Fibroblast of lung (primary cell): ENCODE results near the gene NOP9. TPM values are rescaled to one million over a fixed set of nuclear protein-coding genes. Genes with fewer than 3 reads are reported as not detected.
A peak's percentile ranks its signal among the peaks of the same experiment; 100 is the strongest.

Source experiments
- DNase-seq, 2 donors: peaks; one replicate each; pipeline versions ENCODE4 v3.0.0 to v3.0.0-alpha.2; 2010; ENCODE audit warnings: low read depth in 2 of 2
- H2AFZ ChIP-seq: 2 replicates; pipeline ENCODE4 v1.5.1; 2012; ENCODE audit warnings: low read length, control low read depth, inconsistent platforms
- H3K27ac ChIP-seq: 2 replicates; pipeline ENCODE4 v1.5.1; 2011; ENCODE audit warnings: low read length, control low read depth; ENCODE audit not compliant: insufficient read depth
- H3K27me3 ChIP-seq: 2 replicates; pipeline ENCODE4 v1.5.1; 2011; ENCODE audit warnings: mild to moderate bottlenecking, low read length; ENCODE audit not compliant: control insufficient read depth, insufficient read depth
- H3K36me3 ChIP-seq: 2 replicates; pipeline ENCODE4 v1.5.1; 2011; ENCODE audit warnings: low read length; ENCODE audit not compliant: control insufficient read depth, insufficient read depth
- H3K4me1 ChIP-seq: 2 replicates; pipeline ENCODE4 v1.5.1; 2011; ENCODE audit warnings: low read length; ENCODE audit not compliant: control insufficient read depth, insufficient read depth; ENCODE audit errors: extremely low read depth
- H3K4me2 ChIP-seq: 2 replicates; pipeline ENCODE4 v1.5.1; 2011; ENCODE audit warnings: low read length, control low read depth; ENCODE audit not compliant: insufficient read depth; ENCODE audit errors: extremely low read depth
- H3K4me3 ChIP-seq, 4 experiments: fragments of 200-600 bp in 1 of 4; sonication (generic) in 1 of 4; replicated peaks in 1 of 4; 2 replicates each; pipeline ENCODE4 v1.5.1; 2011 to 2016; ENCODE audit warnings: low read length in 4 of 4, low read depth in 3 of 4, mild to moderate bottlenecking in 3 of 4, control low read depth in 2 of 4, inconsistent platforms in 1 of 4, mixed read lengths in 1 of 4; ENCODE audit not compliant: insufficient read depth in 1 of 4; ENCODE audit errors: control extremely low read depth in 1 of 4
- H3K79me2 ChIP-seq: 2 replicates; pipeline ENCODE4 v1.5.1; 2012; ENCODE audit warnings: mild to moderate bottlenecking, low read length, inconsistent platforms; ENCODE audit not compliant: control insufficient read depth, insufficient read depth
- H3K9ac ChIP-seq: 2 replicates; pipeline ENCODE4 v1.5.1; 2011; ENCODE audit warnings: mild to moderate bottlenecking, low read length, control low read depth; ENCODE audit not compliant: insufficient read depth
- H3K9me3 ChIP-seq: 2 replicates; pipeline ENCODE4 v1.5.1; 2012; ENCODE audit warnings: low read depth, low read length; ENCODE audit not compliant: control insufficient read depth, insufficient read depth
- H4K20me1 ChIP-seq: 2 replicates; pipeline ENCODE4 v1.5.1; 2011; ENCODE audit warnings: low read length; ENCODE audit not compliant: control insufficient read depth, insufficient read depth; ENCODE audit errors: extremely low read depth
- EZH2 ChIP-seq: IDR thresholded peaks from 2 replicates; pipeline ENCODE4 v1.5.1; 2012; ENCODE audit warnings: low read length, control low read depth, mild to moderate bottlenecking; ENCODE audit errors: missing control alignments
- polyA minus RNA-seq: library from RNA; depleted of rRNA, polyadenylated mRNA; stranded (reverse); fragments of >200 nt; gene quantifications from 2 replicates; pipeline ENCODE4 v1.2.3, GENCODE V29; 2011; ENCODE audit warnings: low replicate concordance
- polyA plus RNA-seq, 2 donors: library from polyadenylated mRNA; depleted of rRNA in 1 of 2; stranded (reverse) in 1 of 2; unstranded in 1 of 2; fragments of >200 nt; gene quantifications; 2 replicates each; pipeline ENCODE4 v1.2.1, GENCODE V29; 2011 to 2012; ENCODE audit warnings: missing spikeins in 1 of 2
- total RNA-seq: library from RNA; depleted of rRNA; stranded (reverse); fragments of >200 nt; gene quantifications from 2 replicates; pipeline ENCODE4 v1.2.1, GENCODE V29; 2014
- TF ChIP-seq, protein P1 (sequence below), 2 donors: IDR thresholded peaks in 1 of 2; conservative IDR thresholded peaks in 1 of 2; 1 replicate in 1 of 2; 2 replicates in 1 of 2; pipeline ENCODE4 v1.5.1; 2011 to 2012; ENCODE audit warnings: low read length in 2 of 2, control low read depth in 1 of 2, inconsistent platforms in 1 of 2, low read depth in 1 of 2, mild to moderate bottlenecking in 1 of 2

NOP9 gene
- 16.2 and 16.7 TPM in 2 replicates for total RNA-seq
- polyA plus RNA-seq: 8.0 and 13.5 TPM in 2 replicates
- polyA plus RNA-seq (2012): 12.3 and 17.9 TPM in 2 replicates
- polyA minus RNA-seq: 38.0 and 69.5 TPM in 2 replicates

GRCh38 chr14:24299255-24300191 is at the start of gene NOP9, which contains the start of gene DHRS1:
Gene NOP9, plus strand, starts transcription at chr14:24299850. Its CDS starts 105 bp downstream, at chr14:24299955.
Gene DHRS1, minus strand, starts transcription at chr14:24299780. Its CDS starts 674 bp downstream, at chr14:24299106.
- peaks cover 11% of the 10 kb centered on the region for H3K79me2 ChIP-seq
- H3K4me1 ChIP-seq: peaks cover 10% of the 10 kb centered on the region
- H3K4me2 ChIP-seq: peak within 1 kb of the TSS; percentile 99
- DNase-seq: peak; percentile 84 to 87
- no peaks in the 10 kb centered on the region for H3K9me3 ChIP-seq
- TF ChIP-seq EZH2: no peak
- TF ChIP-seq, protein P1, sequence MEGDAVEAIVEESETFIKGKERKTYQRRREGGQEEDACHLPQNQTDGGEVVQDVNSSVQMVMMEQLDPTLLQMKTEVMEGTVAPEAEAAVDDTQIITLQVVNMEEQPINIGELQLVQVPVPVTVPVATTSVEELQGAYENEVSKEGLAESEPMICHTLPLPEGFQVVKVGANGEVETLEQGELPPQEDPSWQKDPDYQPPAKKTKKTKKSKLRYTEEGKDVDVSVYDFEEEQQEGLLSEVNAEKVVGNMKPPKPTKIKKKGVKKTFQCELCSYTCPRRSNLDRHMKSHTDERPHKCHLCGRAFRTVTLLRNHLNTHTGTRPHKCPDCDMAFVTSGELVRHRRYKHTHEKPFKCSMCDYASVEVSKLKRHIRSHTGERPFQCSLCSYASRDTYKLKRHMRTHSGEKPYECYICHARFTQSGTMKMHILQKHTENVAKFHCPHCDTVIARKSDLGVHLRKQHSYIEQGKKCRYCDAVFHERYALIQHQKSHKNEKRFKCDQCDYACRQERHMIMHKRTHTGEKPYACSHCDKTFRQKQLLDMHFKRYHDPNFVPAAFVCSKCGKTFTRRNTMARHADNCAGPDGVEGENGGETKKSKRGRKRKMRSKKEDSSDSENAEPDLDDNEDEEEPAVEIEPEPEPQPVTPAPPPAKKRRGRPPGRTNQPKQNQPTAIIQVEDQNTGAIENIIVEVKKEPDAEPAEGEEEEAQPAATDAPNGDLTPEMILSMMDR (conservative IDR thresholded peaks at IDR 0.05 in 1 of 2, IDR thresholded peaks at IDR 0.05 in 1 of 2; ENCODE audit: low read depth in 1 of 2, low read length in 2 of 2): no peak
- H2AFZ ChIP-seq: peak within 1 kb of the TSS; percentile 98
- peaks cover 25% of the 10 kb centered on the region for H3K36me3 ChIP-seq
- peak within 1 kb of the TSS; percentile 95 to 99 (median 96) for H3K4me3 ChIP-seq
- no peaks in the 10 kb centered on the region for H4K20me1 ChIP-seq
- no peaks in the 10 kb centered on the region for H3K27me3 ChIP-seq
- peak within 1 kb of the TSS; percentile 89 for H3K9ac ChIP-seq
- peak within 1 kb of the TSS; percentile 88 for H3K27ac ChIP-seq

DNA sequence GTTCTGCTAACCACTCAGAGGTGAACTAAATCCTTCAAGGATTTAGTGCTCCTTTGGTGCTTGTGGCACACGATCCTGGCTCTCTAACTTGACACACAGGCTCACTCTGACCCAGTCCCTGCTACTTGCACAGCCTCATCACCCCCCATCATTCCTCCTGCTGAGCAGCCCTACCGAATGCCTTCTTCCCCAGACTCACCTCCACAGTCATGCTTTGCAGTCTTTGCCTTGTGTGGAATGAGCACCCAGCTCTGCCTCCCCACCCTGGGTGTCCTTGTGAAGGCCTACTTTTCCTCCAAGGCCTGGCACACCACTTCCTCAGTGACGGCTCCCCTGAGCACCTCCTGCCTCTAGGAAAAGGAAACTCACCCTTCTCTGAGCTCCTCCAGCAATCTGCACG is 49.3 kb upstream of the NOP9 start:
- Histone ChIP-seq H3K4me2 (no peak overlapping the region), H3K27ac (no peak overlapping the region), H3K4me1 (peaks cover 2% of the 10 kb centered on the region), H3K36me3 (no peaks in the 10 kb centered on the region), H2AFZ (no peak overlapping the region), H3K4me3 (no peak overlapping the region), H3K27me3 (no peaks in the 10 kb centered on the region), H3K9me3 (no peaks in the 10 kb centered on the region), H3K9ac (no peak overlapping the region), H3K79me2 (no peaks in the 10 kb centered on the region), H4K20me1 (no peaks in the 10 kb centered on the region)
- no peak for DNase-seq
- TF ChIP-seq, protein P1 (conservative IDR thresholded peaks at IDR 0.05 in 1 of 2, IDR thresholded peaks at IDR 0.05 in 1 of 2; ENCODE audit: low read depth in 1 of 2, low read length in 2 of 2): no peak

DNA sequence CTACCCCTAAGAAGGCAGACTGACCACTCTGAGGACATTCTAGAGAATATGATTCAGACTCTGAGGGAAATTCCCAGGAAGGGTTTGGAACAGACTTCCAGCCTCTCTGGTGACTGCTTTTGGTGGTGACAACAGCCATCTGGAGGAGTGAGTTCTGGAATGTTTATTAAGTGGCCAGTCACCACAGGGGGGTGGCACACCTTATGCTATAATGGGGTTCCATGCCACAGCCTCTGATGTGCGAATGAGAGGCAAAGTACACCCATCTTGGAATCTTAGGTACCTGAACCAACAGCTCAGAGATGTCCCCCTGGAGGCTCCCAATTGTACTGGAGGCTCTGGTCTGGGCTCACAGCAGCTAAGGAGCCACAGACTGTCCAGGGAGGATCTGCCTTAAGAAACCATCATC is 47.8 kb upstream of the NOP9 start:
- H3K27ac ChIP-seq: no peak overlapping the region
- H3K36me3 ChIP-seq: no peaks in the 10 kb centered on the region
- no peak overlapping the region for H3K4me3 ChIP-seq
- H3K4me1 ChIP-seq: peaks cover 2% of the 10 kb centered on the region
- no peaks in the 10 kb centered on the region for H3K9me3 ChIP-seq
- no peak overlapping the region for H2AFZ ChIP-seq
- no peaks in the 10 kb centered on the region for H3K79me2 ChIP-seq
- no peaks in the 10 kb centered on the region for H4K20me1 ChIP-seq
- no peak overlapping the region for H3K9ac ChIP-seq
- TF ChIP-seq EZH2: no peak
- TF ChIP-seq, protein P1 (conservative IDR thresholded peaks at IDR 0.05 in 1 of 2, IDR thresholded peaks at IDR 0.05 in 1 of 2; ENCODE audit: low read depth in 1 of 2, low read length in 2 of 2): no peak
- peak in 1 of 2 donors; percentile 65 for DNase-seq
- no peak overlapping the region for H3K4me2 ChIP-seq
- no peaks in the 10 kb centered on the region for H3K27me3 ChIP-seq
